Measurements from ENCODE around the gene NFIB. TPM values are rescaled to one million over a fixed set of nuclear protein-coding genes. Genes with fewer than 3 reads are reported as not detected.
A peak's percentile ranks its signal among the peaks of the same experiment; 100 is the strongest.

The NFIB gene
- total RNA-seq, 1 experiment from 2014 or later: 75.8 TPM

DNA sequence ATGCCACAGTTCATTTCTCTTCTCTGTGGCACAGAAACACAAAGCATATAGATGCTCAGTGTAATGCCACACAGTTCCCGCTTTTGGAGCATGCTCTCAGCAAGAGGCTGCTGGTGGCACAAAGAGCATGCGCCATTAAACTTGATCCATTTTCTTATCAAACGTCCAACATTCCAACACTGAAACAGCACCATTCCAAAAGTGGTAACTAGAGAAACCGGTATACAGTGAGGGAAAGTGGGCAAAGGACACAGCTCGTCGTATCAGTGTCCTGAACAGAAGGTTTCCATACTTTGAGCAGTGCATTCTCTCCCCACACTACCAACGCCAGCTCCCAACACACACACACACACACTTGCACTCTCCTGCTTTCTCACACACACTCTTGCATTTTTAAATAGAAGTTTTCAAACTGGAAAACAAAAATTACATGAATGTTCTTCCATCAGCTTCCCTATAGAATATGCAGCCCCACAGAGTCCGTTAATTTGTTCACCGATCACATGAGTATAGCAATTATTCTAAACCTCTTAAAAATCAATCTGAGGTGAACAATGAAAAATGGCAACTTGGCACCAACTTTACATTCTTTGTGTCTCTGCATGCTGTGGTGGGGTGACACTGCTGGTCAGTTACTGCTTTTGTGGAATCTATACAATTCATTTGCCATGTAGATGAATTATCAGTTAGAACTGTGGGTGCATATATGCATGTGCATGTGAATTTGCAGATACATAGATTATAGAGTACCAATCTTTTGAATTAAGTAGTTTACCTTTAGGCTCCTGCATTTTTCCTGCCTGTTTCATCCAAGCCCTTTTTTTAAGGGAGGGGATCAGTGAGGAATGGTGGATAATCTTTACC, 5.7 kb downstream of the NFIB start:
- no TSS peak for BruUV-seq (replicated peaks)
- TF ChIP-seq, protein P1, sequence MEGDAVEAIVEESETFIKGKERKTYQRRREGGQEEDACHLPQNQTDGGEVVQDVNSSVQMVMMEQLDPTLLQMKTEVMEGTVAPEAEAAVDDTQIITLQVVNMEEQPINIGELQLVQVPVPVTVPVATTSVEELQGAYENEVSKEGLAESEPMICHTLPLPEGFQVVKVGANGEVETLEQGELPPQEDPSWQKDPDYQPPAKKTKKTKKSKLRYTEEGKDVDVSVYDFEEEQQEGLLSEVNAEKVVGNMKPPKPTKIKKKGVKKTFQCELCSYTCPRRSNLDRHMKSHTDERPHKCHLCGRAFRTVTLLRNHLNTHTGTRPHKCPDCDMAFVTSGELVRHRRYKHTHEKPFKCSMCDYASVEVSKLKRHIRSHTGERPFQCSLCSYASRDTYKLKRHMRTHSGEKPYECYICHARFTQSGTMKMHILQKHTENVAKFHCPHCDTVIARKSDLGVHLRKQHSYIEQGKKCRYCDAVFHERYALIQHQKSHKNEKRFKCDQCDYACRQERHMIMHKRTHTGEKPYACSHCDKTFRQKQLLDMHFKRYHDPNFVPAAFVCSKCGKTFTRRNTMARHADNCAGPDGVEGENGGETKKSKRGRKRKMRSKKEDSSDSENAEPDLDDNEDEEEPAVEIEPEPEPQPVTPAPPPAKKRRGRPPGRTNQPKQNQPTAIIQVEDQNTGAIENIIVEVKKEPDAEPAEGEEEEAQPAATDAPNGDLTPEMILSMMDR (IDR thresholded peaks at IDR 0.05; ENCODE audit: unreplicated experiment): no peak
- Mint-ChIP-seq H3K36me3 (ENCODE audit: insufficient read depth, unreplicated experiment) (peaks cover 44% of the 10 kb centered on the region), H3K9me3 (ENCODE audit: low read depth, unreplicated experiment) (no peaks in the 10 kb centered on the region), H3K4me1 (ENCODE audit: low read depth, unreplicated experiment) (peaks cover 31% of the 10 kb centered on the region), H3K27me3 (ENCODE audit: unreplicated experiment) (no peaks in the 10 kb centered on the region), H3K27ac (ENCODE audit: unreplicated experiment) (peak overlapping the region; percentile 54), H3K4me3 (ENCODE audit: low read depth, unreplicated experiment) (peak overlapping the region; percentile 54)
- intact Hi-C loops (cut with micrococcal nuclease; ENCODE audit: unreplicated experiment): loop anchor here (5.0 to 10.0 kb wide), 3 partner anchors 53 to 211 kb away; no protein-coding TSS in a partner anchor
- CTCF ChIA-PET: interaction anchor here (0.6 kb wide), 2 partner anchors 102 to 1277 kb away, joined by 3 read pairs; no protein-coding TSS in a partner anchor
- no peak for DNase-seq

DNA sequence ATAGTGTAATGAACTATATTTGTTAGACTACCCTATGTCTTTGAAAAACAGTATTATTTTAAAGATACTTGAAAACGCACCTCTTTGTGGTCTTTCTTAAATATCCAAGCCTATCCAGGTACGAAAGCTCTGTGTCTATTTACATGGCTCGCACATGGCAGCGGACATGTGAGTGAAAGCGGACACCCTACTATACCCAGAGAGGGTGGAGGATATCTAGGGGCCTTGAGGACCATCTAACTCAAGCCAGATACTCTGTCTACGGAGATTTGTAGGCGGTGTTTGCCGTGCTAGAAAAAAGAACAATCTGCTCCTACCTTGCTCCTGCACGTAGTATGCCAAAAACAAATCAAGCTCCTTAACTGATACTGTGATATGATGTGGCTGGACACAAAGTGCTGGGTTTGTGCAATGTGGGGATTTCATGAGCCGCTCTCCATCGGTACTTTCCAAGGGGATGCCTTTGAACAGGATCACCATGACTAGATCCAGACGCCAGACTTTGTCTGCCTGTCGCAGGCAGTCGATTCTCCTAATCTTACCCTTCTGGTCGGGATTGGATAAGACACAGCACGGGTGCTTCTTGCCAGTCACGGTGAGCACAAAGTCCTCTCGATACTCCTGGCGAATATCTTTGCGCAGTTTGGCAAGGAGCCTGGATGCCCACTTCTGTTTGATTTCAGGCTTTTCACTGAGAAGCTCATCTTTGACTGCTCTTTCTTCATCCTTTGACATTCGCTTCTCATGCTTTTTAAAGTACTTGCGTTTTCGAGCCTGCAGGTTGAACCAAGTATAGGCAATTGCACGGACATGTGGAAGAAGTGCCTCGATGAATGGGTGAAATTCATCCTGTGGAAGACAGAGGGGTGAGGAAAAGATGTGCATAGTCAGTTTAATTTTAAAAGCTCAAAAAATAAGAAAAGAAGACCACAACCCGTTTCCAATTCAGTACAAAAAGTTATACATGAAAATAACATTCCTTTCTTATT, 7.0 kb downstream of the NFIB start:
- CTCF ChIA-PET: interaction anchor here (0.5 kb wide), 1 partner anchor 36 kb away, joined by 5 read pairs; no protein-coding TSS in a partner anchor
- no peak for DNase-seq

DNA sequence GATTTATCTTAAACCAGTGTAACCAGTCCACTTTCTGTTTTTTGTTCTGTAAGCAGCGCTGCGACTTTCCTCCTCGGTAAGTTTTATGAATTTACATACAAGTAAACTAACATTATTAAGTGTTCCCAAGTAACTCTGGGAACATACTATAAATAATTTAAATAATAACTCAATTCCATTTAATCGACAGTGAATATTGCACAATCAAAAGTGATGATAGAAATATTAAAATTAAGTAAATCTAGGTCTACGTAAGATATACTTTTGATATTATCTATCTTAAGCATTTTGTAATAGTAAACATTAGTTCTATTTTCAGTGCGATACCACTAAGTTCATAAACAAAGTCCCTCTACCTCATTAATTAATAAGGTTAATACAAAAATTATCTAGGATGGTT, 7.8 kb downstream of the NFIB start:
- Mint-ChIP-seq H3K36me3 (ENCODE audit: insufficient read depth, unreplicated experiment) (peaks cover 27% of the 10 kb centered on the region), H3K4me3 (ENCODE audit: low read depth, unreplicated experiment) (no peak overlapping the region), H3K27ac (ENCODE audit: unreplicated experiment) (no peak overlapping the region), H3K9me3 (ENCODE audit: low read depth, unreplicated experiment) (no peaks in the 10 kb centered on the region), H3K4me1 (ENCODE audit: low read depth, unreplicated experiment) (peaks cover 31% of the 10 kb centered on the region), H3K27me3 (ENCODE audit: unreplicated experiment) (no peaks in the 10 kb centered on the region)
- intact Hi-C loops (cut with micrococcal nuclease; ENCODE audit: unreplicated experiment): loop anchor here (5.0 to 10.0 kb wide), 3 partner anchors 51 to 209 kb away; no protein-coding TSS in a partner anchor
- CTCF ChIA-PET: no interaction called here
- BruUV-seq (replicated peaks): no TSS peak
- TF ChIP-seq, protein P1 (IDR thresholded peaks at IDR 0.05; ENCODE audit: unreplicated experiment): no peak
- no peak for DNase-seq

More for the DNA sequence above, 7.0 kb downstream of the NFIB start:
- Mint-ChIP-seq H3K27me3 (ENCODE audit: unreplicated experiment) (no peaks in the 10 kb centered on the region), H3K36me3 (ENCODE audit: insufficient read depth, unreplicated experiment) (peaks cover 33% of the 10 kb centered on the region), H3K9me3 (ENCODE audit: low read depth, unreplicated experiment) (no peaks in the 10 kb centered on the region), H3K4me1 (ENCODE audit: low read depth, unreplicated experiment) (peaks cover 31% of the 10 kb centered on the region), H3K4me3 (ENCODE audit: low read depth, unreplicated experiment) (no peak overlapping the region), H3K27ac (ENCODE audit: unreplicated experiment) (peak overlapping the region; percentile 54)
- TF ChIP-seq, protein P1 (IDR thresholded peaks at IDR 0.05; ENCODE audit: unreplicated experiment): no peak
- BruUV-seq (replicated peaks): no TSS peak
- intact Hi-C loops (cut with micrococcal nuclease; ENCODE audit: unreplicated experiment): loop anchor here (5.0 to 10.0 kb wide), 3 partner anchors 52 to 210 kb away; no protein-coding TSS in a partner anchor

GRCh38 chr9:14304259-14304658, 9.7 kb downstream of the NFIB start:
- intact Hi-C loops (cut with micrococcal nuclease; ENCODE audit: unreplicated experiment): loop anchor here (10.0 kb wide), 1 partner anchor 49 kb away; no protein-coding TSS in a partner anchor
- Mint-ChIP-seq H3K36me3 (ENCODE audit: insufficient read depth, unreplicated experiment) (peaks cover 27% of the 10 kb centered on the region), H3K27ac (ENCODE audit: unreplicated experiment) (no peak overlapping the region), H3K4me3 (ENCODE audit: low read depth, unreplicated experiment) (no peak overlapping the region), H3K27me3 (ENCODE audit: unreplicated experiment) (no peaks in the 10 kb centered on the region), H3K4me1 (ENCODE audit: low read depth, unreplicated experiment) (peaks cover 46% of the 10 kb centered on the region), H3K9me3 (ENCODE audit: low read depth, unreplicated experiment) (no peaks in the 10 kb centered on the region)
- CTCF ChIA-PET: no interaction called here
- DNase-seq: no peak
- no TSS peak for BruUV-seq (replicated peaks)
- TF ChIP-seq, protein P1 (IDR thresholded peaks at IDR 0.05; ENCODE audit: unreplicated experiment): no peak

Measured in Calu3 (cell line).